NCI-H446 treated with DMSO at 0.1 percent for 48 hours (cell line): ENCODE data around the gene TEAD4.

ENCODE experiments used
- DNase-seq: peaks from one replicate; lab custom pipeline; 2025; lab: John Stamatoyannopoulos, UW

The TEAD4 gene

DNA sequence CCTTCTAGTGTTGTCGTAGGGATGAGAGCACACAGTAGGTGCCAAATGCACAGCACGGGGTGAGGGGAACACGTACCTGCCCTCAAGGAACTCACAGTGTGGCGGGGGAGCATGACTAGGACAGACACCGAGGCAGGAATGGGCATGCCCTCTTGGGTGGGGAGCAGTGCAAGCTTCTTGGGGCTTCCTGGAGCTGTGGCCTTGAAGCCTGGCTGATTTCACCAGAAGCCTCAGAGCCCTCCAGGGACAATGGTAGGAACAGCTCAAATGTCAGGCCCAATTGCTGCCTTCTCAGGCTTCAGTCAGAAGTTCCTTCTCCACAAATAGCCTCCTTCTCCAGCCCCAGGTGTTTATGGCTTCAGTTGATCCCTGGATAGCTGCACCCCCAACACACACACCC lies 43.4 kb downstream of the TEAD4 start:
- no peak for DNase-seq

GRCh38 chr12:3003357-3003992 lies 44.3 kb downstream of the TEAD4 start:
- DNase-seq, result no peak

GRCh38 chr12:3004655-3005565 lies 45.7 kb downstream of the TEAD4 start:
- DNase-seq, result no peak

DNA sequence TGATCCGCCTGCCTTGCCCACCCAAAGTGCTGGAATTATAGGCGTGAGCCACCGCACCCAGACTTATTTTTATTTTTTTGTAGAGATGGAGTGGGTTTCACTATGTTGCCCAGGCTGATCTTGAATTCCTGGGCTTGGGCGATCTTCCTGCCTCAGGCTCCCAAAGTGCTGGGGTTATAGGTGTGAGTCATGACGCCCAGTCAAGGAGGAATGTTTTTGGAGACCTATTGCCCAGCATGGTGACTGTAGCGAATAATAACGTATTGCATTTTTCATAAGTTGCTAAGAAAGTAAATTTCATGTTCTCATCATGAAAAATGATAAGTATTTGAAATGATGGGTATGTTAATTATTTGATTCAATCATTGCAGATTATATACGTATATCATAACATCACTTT lies 46.5 kb downstream of the TEAD4 start:
- no peak for DNase-seq

DNA sequence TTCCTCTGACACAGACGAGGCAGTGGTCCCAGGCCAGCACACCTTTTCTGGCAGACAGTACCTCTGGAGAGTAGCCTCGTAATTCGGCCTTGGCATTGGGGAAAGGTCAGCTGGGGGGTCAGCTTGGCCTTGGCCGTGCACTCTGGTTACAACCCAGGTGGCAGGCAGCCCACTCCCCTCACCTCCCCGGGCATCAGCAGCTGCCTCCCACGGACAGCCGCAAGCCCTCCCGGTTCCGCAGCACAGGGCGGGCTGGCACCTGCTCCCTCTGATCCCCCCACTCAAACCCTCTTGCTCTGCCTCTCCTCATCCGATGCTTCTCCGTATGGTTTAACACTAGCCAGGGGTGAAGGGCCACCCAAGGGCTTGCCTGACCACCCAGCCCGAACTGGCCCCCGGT lies 50.6 kb downstream of the TEAD4 start:
- no peak for DNase-seq

GRCh38 chr12:3010214-3010930 lies 51.2 kb downstream of the TEAD4 start:
- no peak for DNase-seq

DNA sequence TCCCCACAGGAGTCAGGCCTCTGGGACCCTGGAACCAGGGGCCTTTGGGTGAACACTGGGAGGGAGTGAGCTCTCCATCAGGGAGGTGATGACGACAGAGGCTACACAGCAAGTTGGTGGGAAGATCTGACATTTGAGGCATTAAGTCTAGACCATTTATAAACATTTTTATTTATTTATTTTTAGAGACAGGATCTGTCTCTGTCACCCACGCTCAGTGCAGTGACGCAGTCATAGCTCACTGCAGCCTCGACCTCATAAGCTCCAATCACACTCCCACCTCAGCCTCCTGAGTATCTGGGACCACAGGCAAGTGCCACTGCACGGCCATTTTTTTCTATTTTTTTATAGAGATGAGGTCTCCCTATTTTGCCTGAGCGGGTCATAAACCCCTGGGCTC lies 53.6 kb downstream of the TEAD4 start:
- DNase-seq, result no peak

GRCh38 chr12:3014641-3015040 lies 55.4 kb downstream of the TEAD4 start:
- DNase-seq, result no peak

DNA sequence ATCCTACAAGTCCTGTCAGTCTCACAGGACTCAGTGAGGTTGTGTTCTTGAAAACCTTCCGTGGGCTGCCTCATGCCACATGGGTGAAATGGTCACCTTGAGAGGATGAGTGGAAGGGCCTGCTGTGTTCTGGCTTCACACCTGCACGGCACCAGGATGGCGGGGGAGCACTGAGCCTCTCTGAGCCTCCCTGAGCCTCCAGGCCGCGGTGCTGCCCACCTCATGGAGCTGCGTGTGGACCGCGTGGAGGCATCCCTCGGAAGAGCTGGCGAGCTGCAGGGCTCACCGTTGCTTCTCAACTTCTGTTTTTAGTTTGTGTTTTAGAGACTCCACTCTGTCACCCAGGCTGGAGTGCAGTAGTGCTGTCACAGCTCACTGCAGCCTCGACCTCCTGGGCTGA lies 56.2 kb downstream of the TEAD4 start:
- no peak for DNase-seq

DNA sequence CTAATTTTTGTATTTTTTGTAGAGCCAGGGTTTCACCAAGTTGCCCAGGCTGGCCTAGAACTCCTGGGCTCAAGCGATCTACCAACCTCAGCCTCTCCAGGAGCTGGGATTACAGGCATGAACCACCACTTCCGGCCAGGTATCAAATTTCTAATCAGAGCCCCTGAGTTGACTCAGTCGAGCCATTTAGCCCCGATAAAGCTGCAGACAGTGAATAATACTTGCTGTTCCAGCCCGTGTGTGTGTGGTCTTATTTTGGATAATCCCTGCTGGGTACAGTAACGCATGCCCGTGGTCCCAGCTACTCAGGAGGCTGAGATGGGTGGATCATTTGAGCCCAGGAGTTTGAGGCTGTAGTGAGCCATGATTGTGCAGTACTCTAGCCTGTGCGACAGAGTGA lies 57.0 kb downstream of the TEAD4 start:
- DNase-seq, result no peak

DNA sequence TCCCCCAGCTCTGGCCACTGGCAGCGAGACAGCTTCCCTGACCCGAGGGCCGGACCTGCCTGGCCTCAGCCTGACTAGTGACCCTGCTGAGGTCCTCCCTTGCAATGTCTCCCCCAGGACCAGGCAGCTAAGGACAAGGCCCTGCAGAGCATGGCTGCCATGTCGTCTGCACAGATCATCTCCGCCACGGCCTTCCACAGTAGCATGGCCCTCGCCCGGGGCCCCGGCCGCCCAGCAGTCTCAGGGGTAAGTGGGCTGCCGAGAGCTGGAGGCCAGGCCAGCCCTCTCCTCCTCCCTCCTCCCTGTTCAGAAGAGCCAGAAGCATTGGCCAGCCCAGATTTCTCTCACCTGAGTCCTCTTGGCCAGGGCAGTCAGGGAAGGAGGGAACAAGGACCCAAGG lies 58.1 kb downstream of the TEAD4 start:
- no peak for DNase-seq

DNA sequence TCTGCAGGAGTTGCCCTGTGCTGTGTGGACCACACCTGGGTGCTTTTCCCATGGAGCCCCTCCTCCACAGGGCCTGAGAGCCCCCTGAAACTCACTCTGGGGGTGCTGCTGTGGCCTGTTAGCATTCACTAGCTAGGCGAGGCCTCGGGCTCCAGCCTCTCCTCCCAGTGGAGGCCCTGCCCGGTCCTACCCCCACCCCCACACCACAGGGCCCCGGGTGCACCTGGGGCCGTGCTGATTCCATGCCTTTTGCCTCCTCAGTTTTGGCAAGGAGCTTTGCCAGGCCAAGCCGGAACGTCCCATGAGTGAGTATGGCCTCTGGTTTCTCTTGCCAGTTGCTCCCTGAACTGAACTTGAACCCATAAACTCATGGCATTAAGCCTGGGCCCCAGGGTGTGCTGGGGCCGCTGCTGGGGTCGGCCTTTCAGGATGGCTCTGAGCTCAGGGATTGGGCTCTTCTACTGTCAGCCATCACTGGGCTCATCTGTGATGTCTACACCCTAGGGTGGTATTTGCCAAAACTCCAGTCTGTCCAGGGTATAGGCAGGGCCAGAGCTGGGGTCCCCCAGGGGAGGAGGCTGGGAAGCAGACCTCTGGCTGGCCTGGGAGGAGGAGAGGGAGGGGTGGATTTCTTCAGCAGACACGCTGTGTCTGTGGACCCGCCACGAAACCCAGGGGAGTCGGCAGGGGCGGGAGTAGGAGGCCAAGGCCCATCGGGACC lies 59.2 kb downstream of the TEAD4 start:
- DNase-seq, result no peak

- DNase-seq, result no peak
Observed at GRCh38 chr12:3019005-3019680, 59.9 kb downstream of the TEAD4 start.

DNA sequence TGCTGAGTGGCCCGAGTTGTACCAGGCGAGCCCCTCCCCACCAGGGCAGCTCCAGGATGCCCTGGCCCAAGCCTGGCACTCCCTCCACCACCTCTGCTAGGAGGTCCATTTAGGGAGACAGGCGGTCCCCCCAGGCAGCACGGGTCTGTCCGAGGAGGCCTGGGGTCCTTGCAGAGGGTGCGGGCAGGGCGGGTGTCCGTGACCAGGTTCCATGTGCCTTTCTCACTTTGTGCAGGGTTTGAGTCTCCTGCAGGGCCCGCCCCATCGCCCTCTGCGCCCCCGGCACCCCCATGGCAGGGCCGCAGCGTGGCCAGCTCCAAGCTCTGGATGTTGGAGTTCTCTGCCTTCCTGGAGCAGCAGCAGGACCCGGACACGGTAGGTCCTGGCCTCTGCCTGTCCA lies 61.2 kb downstream of the TEAD4 start:
- no peak for DNase-seq

GRCh38 chr12:3020850-3021435 lies 61.7 kb downstream of the TEAD4 start:
- DNase-seq, result no peak

GRCh38 chr12:3022411-3022810 lies 63.2 kb downstream of the TEAD4 start:
- no peak for DNase-seq

GRCh38 chr12:3022961-3023360 lies 63.8 kb downstream of the TEAD4 start:
- no peak for DNase-seq

DNA sequence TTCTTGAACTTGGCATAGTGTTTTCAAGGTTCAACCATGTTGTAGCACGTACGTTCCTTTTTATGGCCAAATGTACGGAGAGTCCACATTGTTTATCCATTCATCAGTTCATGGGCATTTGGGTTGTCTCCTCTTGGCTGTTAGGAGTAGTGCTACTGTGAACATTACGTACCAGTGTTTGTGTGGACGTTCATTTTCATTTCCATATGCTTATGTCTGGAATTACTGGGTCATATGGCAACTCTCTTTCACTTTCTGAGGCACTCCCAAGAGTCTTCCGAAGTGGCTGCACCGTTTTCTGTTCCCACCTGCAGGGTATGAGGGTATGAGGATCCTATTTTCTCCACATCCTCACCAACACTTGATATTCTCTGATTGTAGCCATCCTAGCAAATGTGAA lies 68.9 kb downstream of the TEAD4 start:
- no peak for DNase-seq

DNA sequence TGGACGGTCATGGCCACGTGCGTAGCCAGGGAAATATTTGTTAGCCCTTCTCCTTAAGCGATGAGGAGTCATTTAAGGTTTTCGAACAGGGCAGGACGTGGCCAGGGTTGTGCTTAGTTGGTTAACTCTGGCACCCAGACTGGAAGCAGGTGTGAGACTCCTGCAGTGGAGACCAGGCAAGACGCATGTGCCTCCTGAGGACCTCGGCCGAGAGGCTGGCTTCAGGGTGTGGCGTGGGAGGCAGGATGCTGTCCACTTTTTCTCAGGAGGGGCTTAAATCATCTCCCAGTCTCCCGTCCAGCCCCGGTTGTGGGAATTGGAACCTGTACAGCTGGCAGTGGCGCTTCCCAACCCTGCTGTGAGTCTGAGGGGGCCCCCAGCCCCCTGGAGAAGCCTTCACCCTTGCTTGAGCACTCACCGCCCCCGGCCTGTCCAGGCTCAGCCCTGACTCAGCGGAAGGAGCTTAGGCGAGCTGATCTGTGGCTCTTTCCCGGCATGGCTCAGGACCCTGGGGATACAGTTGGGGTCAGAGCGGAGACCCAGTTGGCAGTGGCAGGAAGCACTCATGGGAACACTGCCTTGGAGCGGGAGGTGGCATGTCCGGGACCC lies 71.7 kb downstream of the TEAD4 start:
- no peak for DNase-seq

DNA sequence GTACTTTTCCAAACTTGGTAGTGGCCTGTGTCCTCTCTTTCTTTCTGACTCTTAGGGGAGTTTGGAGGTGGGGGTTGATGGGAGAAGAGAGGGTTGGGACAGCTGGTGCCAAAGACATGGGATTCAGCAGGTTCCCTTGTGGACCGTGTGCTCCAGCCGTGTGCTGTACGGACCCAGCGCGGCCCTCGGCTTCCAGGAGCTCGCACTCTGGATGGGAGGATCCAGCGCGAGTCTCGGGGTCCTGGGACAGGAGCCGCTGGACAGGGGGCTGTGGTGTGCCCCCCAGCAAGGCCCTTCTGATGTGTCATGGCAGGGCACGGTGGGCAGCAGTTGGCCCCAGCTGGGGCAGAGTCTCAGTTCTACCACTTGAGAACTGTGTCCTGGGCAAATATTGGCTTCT lies 73.0 kb downstream of the TEAD4 start:
- no peak for DNase-seq
